ENCODE data around the gene CCDC146. TPM values are rescaled to one million over a fixed set of nuclear protein-coding genes. Genes with fewer than 3 reads are reported as not detected.
A peak's percentile ranks its signal among the peaks of the same experiment; 100 is the strongest.

CCDC146 gene
- total RNA-seq, 4 donors from 2014 or later: 7.9 to 37.4 (median 26.5) TPM

DNA sequence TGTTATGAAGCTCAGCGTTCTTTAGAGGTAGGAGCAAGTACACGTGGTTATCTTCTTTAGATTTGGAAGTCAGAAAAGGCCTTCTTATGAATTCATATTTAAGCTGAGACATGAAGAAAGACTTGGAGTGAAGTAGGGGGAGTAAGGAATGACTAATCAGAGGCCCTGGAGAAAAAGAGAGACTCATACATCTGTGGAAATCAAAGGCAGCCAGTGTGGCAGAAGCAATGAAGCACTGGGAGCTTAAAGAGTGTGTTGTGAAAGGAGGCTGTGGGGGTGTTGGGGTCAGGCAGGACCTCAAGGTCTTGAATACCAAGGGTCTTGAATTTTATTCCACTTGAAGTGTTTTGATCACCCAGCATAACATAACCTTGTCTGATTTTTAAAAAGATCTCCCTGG, 112.9 kb downstream of the CCDC146 start:
- Histone ChIP-seq H3K27me3 (no peaks in the 10 kb centered on the region), H3K27ac (no peak overlapping the region), H3K9me3 (peaks cover 0 to 3% of the 10 kb centered on the region in 2 donors), H3K36me3 (no peaks in the 10 kb centered on the region), H3K4me3 (no peak overlapping the region), H3K4me1 (no peaks in the 10 kb centered on the region)
- in situ Hi-C loops (cut with MboI; ENCODE audit: low pct_ligation_motif_present in 1 of 4, low pct_unique_long_range_greater_than_20kb in 1 of 4, low sequenced_read_pairs in 3 of 4): loop anchor here in 1 of 4 donors (25.0 kb wide), 1 partner anchor 98 kb away; no protein-coding TSS in a partner anchor
- 97 to 100% methylated on average over 2 of the region's 2 CpGs for WGBS, 2 donors (ENCODE audit: low coverage in 1 of 2)
- DNase-seq: no peak
- intact Hi-C loops (cut with DNase I; ENCODE audit: low total_unique reads): no loop called here
- TF ChIP-seq POLR2A (IDR thresholded peaks at IDR 0.05) (no peak), POLR2AphosphoS5 (IDR thresholded peaks at IDR 0.05) (no peak), EP300 (IDR thresholded peaks at IDR 0.05; ENCODE audit: low read depth) (no peak)
- TF ChIP-seq, protein P1, sequence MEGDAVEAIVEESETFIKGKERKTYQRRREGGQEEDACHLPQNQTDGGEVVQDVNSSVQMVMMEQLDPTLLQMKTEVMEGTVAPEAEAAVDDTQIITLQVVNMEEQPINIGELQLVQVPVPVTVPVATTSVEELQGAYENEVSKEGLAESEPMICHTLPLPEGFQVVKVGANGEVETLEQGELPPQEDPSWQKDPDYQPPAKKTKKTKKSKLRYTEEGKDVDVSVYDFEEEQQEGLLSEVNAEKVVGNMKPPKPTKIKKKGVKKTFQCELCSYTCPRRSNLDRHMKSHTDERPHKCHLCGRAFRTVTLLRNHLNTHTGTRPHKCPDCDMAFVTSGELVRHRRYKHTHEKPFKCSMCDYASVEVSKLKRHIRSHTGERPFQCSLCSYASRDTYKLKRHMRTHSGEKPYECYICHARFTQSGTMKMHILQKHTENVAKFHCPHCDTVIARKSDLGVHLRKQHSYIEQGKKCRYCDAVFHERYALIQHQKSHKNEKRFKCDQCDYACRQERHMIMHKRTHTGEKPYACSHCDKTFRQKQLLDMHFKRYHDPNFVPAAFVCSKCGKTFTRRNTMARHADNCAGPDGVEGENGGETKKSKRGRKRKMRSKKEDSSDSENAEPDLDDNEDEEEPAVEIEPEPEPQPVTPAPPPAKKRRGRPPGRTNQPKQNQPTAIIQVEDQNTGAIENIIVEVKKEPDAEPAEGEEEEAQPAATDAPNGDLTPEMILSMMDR (IDR thresholded peaks at IDR 0.05): no peak

DNA sequence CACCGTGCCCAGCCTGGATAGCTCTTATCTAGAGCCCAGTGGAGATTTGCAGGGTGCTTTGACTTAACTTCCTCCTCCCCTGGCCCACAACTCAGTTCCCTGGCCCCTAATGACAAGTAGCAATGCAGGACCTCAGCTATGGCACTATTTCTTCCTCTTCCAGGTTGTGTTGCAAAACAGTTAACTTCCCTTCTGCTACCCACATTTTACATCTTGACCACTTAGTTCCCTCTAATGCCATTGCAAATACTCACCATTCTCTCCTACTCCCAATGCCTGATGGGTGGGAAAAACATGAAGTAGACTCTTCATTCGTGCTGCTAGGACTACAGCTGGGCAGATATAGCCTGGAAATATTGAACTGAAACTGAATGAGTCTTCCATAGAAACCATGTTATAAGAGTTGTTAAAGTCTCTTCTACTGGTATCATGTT, 116.3 kb downstream of the CCDC146 start:
- TF ChIP-seq POLR2AphosphoS5 (IDR thresholded peaks at IDR 0.05) (no peak), EP300 (IDR thresholded peaks at IDR 0.05; ENCODE audit: low read depth) (no peak), POLR2A (IDR thresholded peaks at IDR 0.05) (no peak)
- TF ChIP-seq, protein P1 (IDR thresholded peaks at IDR 0.05): no peak
- H3K4me1 ChIP-seq: no peaks in the 10 kb centered on the region
- in situ Hi-C loops (cut with MboI; ENCODE audit: low pct_ligation_motif_present in 1 of 4, low pct_unique_long_range_greater_than_20kb in 1 of 4, low sequenced_read_pairs in 3 of 4): loop anchor here in 1 of 4 donors (25.0 kb wide), 1 partner anchor 101 kb away; no protein-coding TSS in a partner anchor
- intact Hi-C loops (cut with DNase I; ENCODE audit: low total_unique reads): no loop called here
- no peaks in the 10 kb centered on the region for H3K9me3 ChIP-seq
- 84 to 88% methylated on average over 1 to 2 of the region's 2 CpGs for WGBS, 2 donors (ENCODE audit: low coverage in 1 of 2)
- H3K27me3 ChIP-seq: no peaks in the 10 kb centered on the region
- no peak overlapping the region for H3K4me3 ChIP-seq
- DNase-seq: no peak
- peak overlapping the region in 2 of 4 donors; percentile 13 to 19 for H3K27ac ChIP-seq
- no peaks in the 10 kb centered on the region for H3K36me3 ChIP-seq

GRCh38 chr7:77239471-77239870, 117.1 kb downstream of the CCDC146 start:
- intact Hi-C loops (cut with DNase I; ENCODE audit: low total_unique reads) (no loop called here), in situ Hi-C loops (cut with MboI; ENCODE audit: low pct_ligation_motif_present in 1 of 4, low pct_unique_long_range_greater_than_20kb in 1 of 4, low sequenced_read_pairs in 3 of 4) (loop anchor here in 1 of 4 donors (25.0 kb wide), 1 partner anchor 102 kb away; no protein-coding TSS in a partner anchor)
- no peak for DNase-seq
- H3K4me3 ChIP-seq: no peak overlapping the region
- no peaks in the 10 kb centered on the region for H3K36me3 ChIP-seq
- no peaks in the 10 kb centered on the region for H3K4me1 ChIP-seq
- 77 to 92% methylated on average over 3 of the region's 3 CpGs for WGBS, 2 donors (ENCODE audit: low coverage in 1 of 2)
- no peaks in the 10 kb centered on the region for H3K9me3 ChIP-seq
- TF ChIP-seq EP300 (IDR thresholded peaks at IDR 0.05; ENCODE audit: low read depth): no peak
- TF ChIP-seq, protein P1 (IDR thresholded peaks at IDR 0.05): no peak
- TF ChIP-seq POLR2AphosphoS5 (IDR thresholded peaks at IDR 0.05): no peak
- TF ChIP-seq POLR2A (IDR thresholded peaks at IDR 0.05): no peak
- H3K27me3 ChIP-seq: no peaks in the 10 kb centered on the region
- H3K27ac ChIP-seq: peak overlapping the region in 1 of 4 donors; percentile 12

- Histone ChIP-seq H3K4me1 (peaks cover 0 to 12% (median 2%) of the 10 kb centered on the region in 4 donors), H3K4me3 (no peak overlapping the region), H3K27me3 (no peaks in the 10 kb centered on the region), H3K27ac (peak overlapping the region; percentile 48 to 68 (median 58)), H3K36me3 (no peaks in the 10 kb centered on the region), H3K9me3 (no peaks in the 10 kb centered on the region)
- 56 to 85% methylated on average over 2 of the region's 2 CpGs for WGBS, 2 donors (ENCODE audit: low coverage in 1 of 2)
- TF ChIP-seq POLR2A (IDR thresholded peaks at IDR 0.05): no peak
- TF ChIP-seq, protein P1 (IDR thresholded peaks at IDR 0.05): no peak
- no peak for TF ChIP-seq POLR2AphosphoS5 (IDR thresholded peaks at IDR 0.05)
- no peak for TF ChIP-seq EP300 (IDR thresholded peaks at IDR 0.05; ENCODE audit: low read depth)
- in situ Hi-C loops (cut with MboI; ENCODE audit: low pct_ligation_motif_present in 1 of 4, low pct_unique_long_range_greater_than_20kb in 1 of 4, low sequenced_read_pairs in 3 of 4) (loop anchor here in 1 of 4 donors (25.0 kb wide), 1 partner anchor 105 kb away; no protein-coding TSS in a partner anchor), intact Hi-C loops (cut with DNase I; ENCODE audit: low total_unique reads) (no loop called here)
- no peak for DNase-seq
Measured at GRCh38 chr7:77242068-77242467, 119.7 kb downstream of the CCDC146 start.
